Astrocyte (in vitro differentiated cells and primary cell): ENCODE data around the gene MNAT1.

Experiments used
- CTCF ChIP-seq: IDR thresholded peaks from 2 replicates; pipeline ENCODE4 v1.5.1; 2011; ENCODE audit warnings: low read depth, mild to moderate bottlenecking, inconsistent platforms, low read length, moderate library complexity; ENCODE audit not compliant: insufficient read depth
- EZH2 ChIP-seq: IDR thresholded peaks from 2 replicates; pipeline ENCODE4 v1.6.1; 2012; ENCODE audit warnings: mild to moderate bottlenecking, low read length, inconsistent platforms; ENCODE audit not compliant: insufficient read depth

- no peak for TF ChIP-seq CTCF
- TF ChIP-seq EZH2: no peak
These were observed 80.8 kb downstream of the MNAT1 start for GRCh38 chr14:60815371-60815770.
